GM21360 (cell line): ENCODE data around the gene ARL11.
"Not testable (repeated sequence)": the region's sequence is repeated elsewhere in the genome, so short reads cannot be mapped to it uniquely, and the experiment has no call there.

Experiments
- ATAC-seq: cut with Tn5 transposase; IDR thresholded peaks from one replicate; pipeline ENCODE4 v1.9.1; 2021; ENCODE audit warnings: mild to moderate bottlenecking, moderate library complexity; ENCODE audit not compliant: unreplicated experiment

Gene ARL11

GRCh38 chr13:49627831-49628652, at the start of gene ARL11:
Gene ARL11, plus strand, starts transcription at chr13:49628507. Its CDS starts 1,941 bp downstream, at chr13:49630448.
- peak; percentile 92 for ATAC-seq

DNA sequence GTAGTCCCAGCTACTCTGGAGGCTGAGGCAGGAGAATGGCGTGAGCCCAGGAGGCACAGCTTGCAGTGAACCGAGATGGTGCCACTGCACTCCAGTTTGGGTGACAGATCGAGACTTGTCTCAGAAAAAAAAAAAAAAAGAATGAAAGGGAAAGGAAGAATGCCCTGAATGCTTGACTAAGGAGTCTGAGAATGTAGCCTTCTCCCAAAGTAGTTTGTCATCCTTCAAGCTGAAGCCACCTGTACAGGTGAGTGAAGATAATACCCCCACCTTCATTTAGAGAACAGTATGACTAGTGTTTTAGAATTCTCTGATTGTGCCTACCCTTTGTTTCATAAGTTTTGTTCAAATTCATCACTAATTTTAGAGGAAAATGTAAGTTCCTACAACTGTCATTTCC, 48.8 kb upstream of the ARL11 start:
- ATAC-seq, result no peak

DNA sequence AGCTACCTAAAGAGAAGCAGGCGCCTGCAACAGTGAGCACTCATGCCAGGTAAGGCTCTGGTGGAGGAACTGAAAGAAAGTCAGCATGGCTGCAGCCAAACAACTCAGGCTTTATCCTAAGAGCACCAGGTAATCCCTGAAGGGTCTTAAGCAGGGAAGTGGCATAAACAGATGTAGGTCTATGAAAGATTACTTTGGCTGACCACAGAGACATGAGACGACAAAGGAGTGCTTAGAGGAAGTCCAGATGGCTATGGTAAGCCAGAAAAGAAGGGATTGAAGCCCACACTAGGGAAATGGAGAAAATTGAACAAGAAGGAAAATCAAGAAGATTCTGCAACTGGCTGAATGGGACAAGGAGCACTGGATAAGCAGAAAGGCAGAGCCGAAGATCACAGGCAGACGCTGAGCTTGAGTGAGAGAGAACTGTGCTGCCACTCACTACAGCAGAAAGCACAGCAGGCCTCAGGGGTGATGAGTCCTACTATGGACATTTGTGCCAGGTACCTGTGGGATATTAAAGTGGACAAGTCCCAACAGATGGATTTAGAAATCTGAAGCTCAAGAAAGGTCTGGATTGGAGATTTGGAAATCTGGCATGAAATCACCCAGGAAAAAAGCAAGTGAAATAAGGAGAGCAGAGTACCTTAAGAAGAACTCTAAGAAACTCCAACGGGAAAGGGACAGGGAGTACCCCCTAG, 47.2 kb upstream of the ARL11 start:
- ATAC-seq, result no peak

DNA sequence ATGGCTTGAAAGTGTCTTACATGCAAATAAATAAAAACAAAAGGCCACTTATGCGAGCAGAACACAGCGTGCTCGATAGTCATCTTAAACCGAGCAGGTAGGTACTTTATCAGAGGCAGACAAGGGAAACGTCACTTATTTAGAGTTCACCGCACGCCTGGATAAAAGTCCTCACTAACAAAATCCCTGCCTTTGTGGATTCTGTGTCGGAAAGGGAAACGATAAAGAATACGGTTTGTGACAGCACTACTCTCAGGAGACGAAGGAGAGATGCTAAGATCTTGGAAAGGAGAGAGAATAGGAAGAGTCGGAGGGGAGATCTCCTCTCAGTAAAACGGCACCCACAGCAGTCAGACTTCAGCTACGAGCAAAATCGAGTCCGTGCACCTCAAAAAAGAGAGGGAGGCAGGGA, 43.5 kb upstream of the ARL11 start:
- ATAC-seq, result peak; percentile 8

DNA sequence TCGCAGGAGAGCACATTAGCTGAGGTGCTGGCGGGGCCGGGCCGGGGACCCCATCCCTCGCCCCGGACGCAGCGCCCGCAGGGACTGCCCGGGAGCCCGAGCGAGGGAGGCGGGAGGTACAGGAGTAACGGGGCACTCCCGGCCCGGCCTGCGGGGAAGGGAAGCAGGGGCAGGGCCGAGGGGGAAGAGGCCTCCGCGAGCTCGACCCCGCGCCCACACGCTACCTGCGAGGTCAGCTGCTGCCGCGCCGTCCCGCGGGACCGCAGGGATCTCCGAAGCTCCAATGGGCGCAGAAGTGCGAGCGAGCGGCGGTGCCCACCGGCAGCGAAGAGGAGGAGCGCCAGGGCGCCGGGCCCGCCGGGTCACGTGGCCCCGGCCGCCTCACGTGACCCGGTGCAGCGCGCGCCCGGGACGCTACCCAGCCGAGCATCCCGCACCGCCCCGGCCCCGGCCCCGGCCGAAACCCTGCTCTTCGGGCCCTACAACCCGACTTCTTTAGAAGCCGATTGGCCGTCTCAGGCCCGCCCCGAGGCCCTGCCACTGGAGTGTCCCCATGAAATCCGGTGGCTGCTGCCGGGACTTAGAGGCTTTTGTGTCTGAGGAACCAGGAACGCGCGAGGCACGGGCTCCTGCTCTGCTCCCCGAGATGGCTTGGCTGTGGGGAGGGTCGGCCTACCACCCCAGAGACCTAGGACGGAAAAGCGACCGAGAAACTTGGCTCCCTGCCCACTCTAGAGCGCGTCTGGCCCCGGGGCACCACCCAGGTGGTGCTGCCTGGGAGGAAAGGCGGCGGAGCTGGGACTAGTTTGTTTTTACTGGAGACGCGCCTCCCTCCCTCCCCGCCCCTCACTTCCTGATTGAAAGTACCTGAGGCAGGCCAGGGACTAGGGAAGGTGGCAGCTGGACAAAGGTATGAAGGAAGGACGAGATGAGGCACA, 42.8 kb upstream of the ARL11 start, which contains the start of gene RCBTB1:
Gene RCBTB1, minus strand, starts transcription at position 339 of the 938 bp plus-strand sequence. CDS start 18,279 bp downstream, outside the sequence.
- ATAC-seq, result peak; percentile 86

GRCh38 chr13:49586717-49587116, 41.6 kb upstream of the ARL11 start:
- ATAC-seq, result no peak

GRCh38 chr13:49587311-49587847, 40.9 kb upstream of the ARL11 start:
- ATAC-seq, result no peak

- ATAC-seq, result not testable (repeated sequence)
Observed at GRCh38 chr13:49590714-49591113, 37.6 kb upstream of the ARL11 start.

- ATAC-seq, result not testable (repeated sequence)
Observed at GRCh38 chr13:49593876-49594275, 34.4 kb upstream of the ARL11 start.

DNA sequence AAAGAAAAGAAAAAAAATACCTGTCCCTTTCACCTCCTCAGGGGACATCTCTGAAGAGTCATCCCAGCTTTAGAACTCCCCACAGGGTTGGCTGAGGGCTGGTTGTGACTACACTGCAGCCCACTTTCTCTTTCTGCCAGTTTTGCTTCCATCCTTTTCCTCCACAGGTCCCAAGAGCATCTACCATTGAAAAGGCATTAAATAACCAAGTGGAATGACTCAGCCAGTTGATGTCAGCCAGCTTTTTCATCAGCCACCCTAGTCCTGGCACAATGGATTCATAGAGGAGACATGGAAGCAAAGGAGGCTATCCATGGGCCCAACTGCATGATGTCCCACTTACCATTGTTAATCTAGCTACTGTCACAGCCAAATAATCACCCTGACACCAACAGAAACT, 33.7 kb upstream of the ARL11 start:
- no peak for ATAC-seq

DNA sequence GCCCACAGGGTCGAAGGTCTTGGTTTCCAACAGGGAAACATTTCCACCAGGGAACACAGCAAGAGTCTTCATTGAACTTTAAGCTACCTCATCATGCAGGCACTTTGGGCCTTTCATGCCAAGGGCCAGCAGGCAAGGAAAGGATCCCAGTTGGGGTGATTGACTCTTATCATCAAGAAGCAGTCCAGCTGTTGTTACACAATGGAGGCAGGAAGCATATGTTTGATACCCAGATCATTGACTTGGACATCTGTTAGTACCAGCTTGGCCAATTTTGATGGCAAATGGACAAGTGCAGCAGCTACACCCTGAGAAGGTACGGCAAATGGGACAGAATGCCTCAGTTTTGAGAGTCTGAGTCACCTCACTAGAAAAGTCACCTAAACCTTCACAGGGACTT, 32.1 kb upstream of the ARL11 start:
- ATAC-seq, result no peak

DNA sequence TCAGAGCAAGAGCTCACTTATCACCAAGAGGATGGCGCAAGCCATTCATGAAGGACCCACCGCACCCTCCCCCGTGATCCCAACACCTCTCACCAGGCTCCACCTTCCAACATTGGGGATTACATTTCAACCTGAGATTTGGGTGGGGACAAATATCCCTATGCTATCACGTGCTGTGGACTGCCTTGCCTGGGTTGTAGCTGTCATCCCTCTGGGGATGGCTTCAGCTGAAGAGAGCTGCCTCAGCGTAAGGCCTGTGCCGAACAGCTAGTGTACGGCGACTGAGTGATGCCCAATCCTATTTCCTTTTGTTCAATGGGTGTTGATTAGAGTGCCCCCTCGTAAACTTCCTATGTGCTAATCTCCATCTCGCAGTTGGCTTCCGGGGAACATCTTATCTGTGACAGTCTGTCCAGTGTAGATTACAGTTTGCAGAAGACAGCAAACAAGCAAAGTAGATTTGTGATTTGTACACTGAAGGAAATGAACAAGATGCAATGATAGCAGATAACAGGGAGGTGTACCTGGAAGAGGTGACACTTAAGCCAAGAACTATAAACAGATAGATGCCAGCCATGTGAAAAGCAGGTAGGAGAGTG, 31.2 kb upstream of the ARL11 start:
- ATAC-seq, result no peak

DNA sequence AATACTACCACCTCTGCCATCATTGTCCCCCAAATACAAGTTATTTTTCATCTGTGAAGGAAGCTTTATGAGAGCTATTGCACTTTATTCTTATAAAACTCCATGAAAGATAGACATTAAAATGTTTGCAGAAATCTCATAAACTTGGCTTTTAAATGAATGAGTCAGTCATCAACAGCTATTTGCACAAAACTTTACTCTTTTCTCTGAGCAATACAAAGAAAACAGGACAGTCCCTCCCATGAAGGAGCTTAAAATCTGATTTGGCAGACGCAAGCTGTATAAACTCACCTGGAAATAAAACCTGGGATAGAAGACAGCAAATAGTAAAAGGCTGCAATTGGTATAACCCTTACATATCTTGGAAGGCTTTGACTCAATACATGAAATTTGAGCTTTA, 26.3 kb upstream of the ARL11 start:
- ATAC-seq, result no peak

GRCh38 chr13:49602615-49603014, 25.7 kb upstream of the ARL11 start:
- not testable (repeated sequence) for ATAC-seq

DNA sequence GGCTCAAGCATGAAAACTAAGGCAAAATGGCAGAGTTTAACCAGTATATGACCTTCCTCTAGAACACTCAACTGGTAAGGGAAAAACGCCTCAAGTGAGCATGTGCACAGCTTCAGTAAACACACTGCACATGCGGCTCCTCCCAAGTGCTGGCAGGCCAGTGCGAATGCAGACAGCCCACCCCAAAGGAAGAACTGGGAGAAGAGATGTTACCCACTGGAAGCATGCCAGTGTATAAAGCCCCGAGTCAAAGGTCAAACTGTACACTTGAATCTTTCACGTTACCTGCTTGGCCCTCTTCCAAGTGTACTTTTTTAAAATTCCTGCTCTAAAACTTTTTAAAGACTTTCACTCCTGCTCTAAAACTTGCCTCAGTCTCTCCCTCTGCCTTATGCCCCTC, 23.7 kb upstream of the ARL11 start:
- no peak for ATAC-seq

GRCh38 chr13:49606747-49607648, 21.3 kb upstream of the ARL11 start:
- peak; percentile 85 for ATAC-seq

- no peak for ATAC-seq
Observed at GRCh38 chr13:49607761-49608160, 20.5 kb upstream of the ARL11 start.

GRCh38 chr13:49608651-49609331, 19.5 kb upstream of the ARL11 start:
- ATAC-seq, result no peak

DNA sequence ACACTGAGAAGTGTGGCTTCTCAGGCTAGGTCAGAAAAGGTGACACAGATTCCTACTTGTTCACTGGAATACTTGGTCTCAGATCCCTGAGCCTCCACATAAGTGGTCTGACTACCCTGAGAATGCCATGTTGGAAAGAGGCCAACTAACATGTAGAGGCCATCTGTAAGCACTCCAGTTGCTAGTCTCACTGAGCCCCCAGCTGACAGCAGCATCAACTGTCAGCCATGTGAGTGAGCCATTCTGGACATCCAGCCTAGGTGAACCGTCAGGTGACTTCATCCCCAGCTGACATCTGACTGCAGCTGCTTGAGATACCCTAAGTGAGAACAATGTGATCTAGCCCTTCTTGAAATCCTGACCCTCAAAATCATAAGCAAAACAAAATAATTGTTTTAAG, 18.1 kb upstream of the ARL11 start:
- no peak for ATAC-seq
